NCI-H2029 treated with DMSO at 0.1 percent for 48 hours (cell line): Measurements from ENCODE around the gene NIPAL3.

Source experiments
- DNase-seq: peaks from one replicate; lab custom pipeline; 2025; lab: John Stamatoyannopoulos, UW

Gene NIPAL3

DNA sequence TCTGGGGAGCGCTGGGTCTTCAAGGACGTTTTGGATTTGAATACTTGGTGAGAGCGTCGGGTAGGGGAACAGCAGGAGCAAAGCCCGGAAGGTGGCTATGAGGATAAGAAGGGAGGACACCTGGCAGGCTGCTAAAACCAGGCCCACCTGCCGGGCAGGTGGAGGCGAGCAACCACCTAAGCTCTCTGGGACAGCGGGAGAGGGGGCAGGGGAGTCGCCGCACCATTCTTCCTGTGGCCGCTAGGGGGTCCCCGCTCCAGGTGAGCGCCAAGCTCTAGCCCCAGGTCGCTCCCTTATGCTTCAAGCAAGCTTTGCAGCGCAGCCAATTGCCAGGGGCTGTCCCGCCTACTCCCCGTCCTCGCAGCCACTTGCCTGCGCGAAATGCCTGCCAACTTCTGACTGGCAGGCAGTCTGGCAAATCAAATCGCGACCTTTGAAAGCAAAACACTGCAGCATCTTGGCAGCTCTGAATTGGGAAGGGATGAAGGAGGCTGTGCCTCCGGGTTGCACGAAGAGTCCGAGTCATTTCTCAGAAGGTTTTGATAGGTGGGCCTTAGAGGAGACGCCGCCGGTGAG, at the start of gene NIPAL3:
TSS of gene NIPAL3 (plus strand) at position 469 of the 576 bp plus-strand sequence. CDS start 3,746 bp downstream, outside the sequence.
- peak; percentile 98 for DNase-seq

DNA sequence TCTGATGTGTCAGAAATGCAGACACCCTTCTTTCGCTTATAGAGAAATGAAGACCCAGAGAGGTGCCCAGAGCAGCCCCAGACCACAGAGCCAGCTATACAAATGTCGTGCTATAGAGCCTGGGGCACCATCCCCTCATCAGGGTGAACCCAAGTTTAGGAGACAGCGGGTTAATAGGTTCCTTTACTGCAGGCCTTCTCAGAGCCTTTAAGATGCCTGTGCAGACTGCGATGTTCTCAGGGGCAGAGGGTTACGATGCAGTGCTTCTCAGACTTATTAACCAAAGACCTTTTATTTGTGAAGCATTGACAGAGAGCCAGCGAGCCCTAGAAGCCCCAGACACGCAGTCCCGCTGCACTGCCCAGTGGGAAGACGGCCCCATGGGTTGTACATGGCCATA, 48.9 kb upstream of the NIPAL3 start:
- DNase-seq: no peak

DNA sequence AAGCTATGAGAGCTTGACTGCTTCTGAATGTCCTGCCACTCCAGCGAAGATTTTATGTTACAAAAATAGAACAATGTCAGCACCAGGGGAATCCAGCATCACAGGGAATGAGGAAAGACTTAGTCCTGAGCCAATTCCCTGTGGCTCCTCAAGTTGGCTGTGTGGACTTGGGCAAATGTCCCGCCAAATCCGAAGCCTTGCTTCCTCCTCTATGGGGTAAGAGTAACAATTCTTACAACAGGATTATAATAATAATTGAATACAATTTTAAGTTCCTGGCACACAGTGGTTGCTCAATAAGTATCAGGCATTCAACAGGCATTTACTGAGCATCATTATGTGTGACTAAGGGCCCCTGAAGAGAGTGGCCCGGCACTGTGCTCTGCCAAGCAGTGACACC, 46.4 kb upstream of the NIPAL3 start:
- no peak for DNase-seq

DNA sequence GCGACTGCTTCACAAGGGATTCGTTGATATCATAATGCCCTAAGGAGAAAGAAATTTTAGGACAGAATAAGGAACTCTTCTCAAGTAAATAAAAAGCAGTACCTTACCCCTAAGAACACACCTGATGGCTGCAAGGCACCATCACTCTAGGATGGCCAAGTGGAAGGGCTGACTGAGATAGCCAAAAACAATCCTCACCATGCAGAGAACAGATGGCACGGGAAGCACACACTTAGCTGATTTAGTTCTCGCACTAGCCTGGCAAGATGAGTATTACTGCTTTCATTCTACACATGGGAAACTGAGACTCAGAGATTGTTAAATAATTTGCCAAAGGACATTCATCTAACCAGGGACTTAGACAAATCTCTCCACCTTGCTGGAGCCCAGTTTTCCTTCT, 45.8 kb upstream of the NIPAL3 start:
- DNase-seq: no peak

DNA sequence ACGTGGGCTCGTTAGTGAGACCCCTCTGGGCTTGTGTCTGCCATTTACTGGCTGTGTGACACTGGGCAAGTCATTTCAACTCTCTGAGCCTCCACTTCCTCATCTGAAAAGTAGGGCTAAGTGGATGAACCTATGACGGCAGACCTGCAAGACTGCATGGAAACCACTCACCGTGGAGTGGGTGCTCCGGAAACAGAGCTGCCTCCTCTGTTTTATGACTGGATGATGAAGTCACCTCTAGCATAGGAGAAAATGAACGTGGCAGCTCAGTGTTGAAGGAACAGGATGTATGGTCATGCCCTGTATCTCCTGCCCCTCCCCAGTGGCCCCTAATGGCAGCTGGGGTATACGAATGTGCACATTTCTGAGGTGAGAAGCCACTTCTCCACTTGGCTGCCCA, 42.6 kb upstream of the NIPAL3 start:
- DNase-seq: no peak

DNA sequence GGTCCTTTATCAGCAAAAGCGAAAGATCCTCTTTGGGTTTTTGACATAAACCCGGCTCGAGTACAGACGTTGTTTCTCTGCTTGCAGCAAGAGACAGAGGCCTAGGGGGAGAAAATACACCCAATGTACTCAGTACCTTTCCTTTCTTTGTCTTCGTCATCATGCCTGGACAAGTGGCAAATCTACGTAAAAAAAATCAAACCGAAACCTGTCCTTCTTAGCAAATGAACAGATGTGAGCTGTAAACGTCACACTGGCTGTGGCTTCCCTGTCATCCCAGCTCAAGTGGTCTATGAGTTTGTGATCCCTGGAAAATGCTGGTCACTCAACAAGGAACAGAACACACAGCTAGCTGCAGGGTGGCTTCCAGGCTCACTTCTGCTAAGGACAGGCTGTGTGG, 41.9 kb upstream of the NIPAL3 start:
- DNase-seq: no peak

DNA sequence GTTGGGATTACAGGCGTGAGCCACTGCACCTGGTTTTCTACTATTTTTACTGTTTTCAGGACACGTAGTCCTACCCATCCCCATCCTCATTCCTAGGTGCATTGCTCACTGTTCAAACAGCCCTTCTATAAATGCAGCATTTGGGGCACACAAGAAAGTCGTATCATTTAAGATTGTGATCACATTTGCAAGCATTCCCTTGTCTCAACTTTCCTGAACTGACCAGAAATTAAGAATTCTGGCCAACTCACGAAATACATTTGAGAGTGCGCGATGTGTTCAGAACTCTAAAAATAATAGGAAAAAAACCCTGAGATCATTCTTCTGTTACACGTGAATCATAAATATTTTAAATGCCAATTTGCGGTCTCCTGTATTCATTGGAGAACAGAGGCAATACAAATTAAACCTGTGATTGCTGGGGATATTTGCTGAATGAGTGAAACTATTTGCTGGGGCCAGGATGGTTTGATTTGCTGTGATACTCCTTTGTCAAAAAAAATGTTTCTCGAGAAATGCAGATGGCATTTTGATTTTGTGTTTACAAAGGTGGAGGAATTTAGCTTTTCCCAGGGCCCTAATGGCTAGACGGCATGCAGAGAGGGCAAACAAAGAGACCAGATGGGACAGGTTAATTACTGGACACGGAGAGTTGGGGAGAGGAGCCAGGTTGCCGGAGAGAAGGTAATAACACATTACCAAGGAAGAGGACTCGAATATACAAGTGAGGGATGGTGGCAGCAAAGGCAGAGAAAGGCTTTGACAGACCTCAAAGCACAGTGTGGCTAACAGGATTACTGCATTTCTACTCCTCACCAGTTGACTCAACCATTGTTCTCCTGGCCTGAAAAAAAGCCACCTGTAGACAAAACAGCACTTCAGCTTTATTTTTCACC, 40.5 kb upstream of the NIPAL3 start:
- no peak for DNase-seq

DNA sequence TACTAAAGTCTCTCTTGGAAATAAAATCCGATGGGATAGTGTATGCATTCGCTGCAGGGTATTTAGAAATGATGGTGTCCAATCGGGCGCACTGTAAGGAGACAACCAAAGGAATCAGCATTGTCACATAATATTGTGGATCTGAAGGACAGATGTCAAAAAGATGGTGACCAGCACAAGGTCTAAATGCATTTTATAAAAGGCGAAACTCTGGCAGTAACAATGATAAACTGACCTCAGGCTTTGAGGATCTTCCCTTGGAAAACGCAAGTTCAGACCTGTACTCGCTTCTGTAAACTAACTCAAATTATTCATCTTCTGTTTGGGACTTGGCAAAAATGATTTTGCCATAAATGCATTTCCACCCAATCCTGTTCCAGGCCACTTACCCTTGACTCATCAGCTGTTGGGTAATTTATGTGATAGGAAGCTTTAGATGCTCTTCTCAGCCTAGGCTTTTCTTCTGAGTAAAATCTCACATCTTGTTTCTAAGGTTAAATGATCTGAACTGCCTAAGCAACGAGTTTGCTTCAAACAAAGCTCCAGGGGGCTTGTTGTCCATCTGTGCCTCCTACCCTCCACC, 35.8 kb upstream of the NIPAL3 start:
- DNase-seq: no peak

DNA sequence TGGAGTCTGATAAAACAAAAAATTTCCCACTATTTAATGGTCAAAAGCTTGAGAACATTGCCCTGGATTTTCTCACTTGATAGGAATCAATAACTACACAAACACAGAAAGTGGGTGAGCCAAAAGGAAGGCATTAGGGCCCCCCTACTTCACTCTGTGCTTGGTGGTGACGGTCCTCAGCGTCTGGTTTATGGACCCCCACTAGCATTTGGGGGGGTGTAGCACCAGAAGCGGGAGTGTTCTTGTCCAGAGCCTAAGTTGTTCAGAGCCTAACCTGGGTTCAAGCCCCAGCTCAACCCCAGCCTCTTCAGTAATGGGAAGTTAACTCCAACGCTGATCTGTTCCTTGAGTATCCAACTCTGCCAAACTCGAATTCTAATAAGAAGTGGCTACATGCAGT, 35.1 kb upstream of the NIPAL3 start:
- no peak for DNase-seq

DNA sequence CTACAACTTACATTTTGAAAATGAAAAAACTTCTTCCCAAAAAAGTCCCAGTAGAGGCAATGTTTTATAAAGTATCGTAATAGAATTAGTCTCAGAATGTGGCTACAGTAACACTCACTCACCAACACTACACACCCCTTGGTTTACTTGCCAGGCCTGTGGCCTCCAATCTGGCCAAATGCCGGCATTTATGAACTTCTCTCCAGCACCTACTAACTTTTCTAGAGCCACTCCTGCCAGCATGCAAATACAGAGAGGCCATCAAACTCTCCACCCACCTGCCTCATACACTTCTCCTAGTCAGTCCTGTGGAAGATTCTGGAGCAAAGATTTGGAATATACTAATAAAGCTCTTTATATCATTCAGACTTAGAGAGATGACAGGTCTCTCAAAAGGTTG, 34.3 kb upstream of the NIPAL3 start:
- DNase-seq: no peak

DNA sequence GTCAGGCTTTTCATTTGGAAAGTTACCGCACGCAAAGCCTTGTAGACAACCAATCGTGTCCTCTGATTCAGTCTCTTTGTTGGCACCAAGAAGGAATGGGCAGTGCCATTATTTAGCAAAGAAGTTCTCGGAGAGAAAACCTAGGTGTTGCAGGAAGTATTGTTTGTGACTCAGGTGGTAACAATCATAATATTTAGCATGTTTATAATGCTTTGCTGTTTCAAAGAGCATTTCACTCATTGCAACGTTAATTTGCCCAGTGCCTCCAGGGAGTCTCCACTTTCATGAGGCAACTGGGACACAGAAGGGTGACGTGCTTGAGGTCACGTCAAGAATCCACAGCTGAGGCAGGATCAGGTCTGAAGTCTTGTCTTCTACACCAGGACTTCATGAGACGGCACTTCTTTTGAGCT, 33.4 kb upstream of the NIPAL3 start:
- DNase-seq: no peak

DNA sequence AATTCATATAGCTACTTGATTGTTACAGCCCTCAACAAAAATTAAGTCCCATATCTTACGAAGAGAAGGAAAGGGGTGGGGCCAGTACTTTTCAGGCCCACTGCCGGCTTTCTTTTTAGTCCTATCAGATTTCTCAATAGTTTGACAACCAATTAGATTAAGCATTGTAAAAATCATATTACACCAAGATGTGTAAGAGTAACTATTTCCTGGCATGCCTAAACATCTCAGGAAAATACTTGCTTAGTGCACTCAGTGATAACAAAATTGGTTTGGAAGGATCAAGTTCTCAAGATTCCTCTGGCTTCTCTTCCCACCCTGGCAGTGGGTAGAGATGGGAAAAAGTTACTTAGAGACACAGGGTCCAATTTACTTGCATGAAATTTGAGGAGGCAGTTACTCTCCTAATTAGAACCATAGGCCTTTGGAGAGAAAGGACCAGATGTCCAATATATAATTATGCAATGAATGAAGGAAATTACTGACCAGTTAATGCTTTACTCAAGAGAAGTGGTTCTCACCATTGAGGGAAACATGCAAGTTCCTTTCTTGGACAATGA, 32.1 kb upstream of the NIPAL3 start:
- DNase-seq: no peak

DNA sequence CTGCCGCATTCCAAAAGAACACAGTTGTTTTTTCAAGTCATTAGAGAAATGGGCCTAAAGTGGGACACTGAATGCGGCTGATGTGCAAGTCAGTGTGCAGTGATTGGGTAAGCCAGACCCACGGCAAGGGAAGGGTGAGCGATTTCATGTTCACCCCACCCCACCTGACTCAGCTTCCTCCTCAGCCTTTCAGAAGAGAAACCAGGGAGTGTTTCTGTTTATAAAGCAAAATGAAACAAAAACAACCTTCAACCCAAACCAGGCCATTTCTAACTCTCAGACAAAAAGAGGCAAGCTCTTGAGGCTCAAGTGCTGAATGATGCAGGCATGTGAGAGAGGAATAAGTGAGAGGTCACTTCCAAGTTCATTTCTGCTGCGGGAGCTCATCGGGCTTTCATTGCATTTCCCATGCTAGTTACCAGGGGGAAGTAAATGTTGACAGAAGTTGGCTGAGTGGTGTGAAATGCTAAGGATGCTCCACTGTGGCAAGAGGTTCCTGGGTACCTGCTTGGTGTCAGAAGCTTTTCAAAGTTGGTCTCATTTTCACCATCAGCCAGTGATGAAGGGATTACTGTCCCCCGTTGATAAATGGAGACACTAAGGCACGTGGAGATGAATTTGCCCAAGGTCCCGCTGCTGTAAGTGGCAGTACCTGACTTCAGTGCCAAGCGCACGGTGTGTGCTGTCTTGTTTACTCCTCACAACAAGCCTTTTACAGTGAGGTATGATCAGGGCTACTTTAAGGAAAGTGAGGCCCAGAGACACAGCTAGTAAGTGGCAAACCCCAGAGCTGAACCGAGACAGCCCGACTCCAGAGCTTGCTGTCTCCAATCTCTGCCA, 31.1 kb upstream of the NIPAL3 start:
- DNase-seq: no peak

DNA sequence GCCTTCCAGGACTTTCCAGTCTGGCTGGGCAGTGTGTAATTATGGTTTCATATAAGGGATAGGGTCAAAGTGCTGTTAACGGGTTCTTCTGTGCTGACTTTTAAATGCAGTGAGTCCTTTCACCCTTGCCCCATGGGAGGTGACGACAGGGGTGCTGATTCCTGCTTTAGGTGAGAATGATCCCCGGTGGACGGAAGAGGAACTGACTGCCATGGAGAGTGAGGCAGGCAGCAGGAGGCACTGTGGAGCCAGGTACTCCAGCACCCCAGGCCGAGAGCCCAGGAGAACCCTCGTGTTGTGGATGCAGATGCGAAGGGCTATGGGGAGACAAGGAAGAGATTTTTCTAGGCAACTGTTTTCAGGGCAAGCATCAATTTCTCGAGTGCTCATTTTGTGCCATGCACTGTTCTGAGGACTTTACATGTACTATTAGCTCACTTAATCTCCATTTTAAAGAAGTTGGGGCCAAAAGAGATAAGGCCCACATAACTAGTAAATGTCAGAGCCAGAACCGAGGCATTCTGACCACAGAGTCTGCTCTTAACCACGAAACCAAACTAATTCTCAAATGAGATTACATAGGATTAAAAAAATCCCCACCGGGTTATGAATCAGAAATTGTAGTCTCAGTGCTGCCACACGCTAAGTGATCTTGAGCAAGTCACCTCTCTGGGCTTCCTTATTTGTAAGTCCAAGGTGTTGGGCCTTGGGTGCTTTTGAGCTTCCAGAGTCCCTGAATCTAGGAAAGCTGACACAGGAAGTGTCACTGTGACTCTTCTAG, 30.3 kb upstream of the NIPAL3 start:
- no peak for DNase-seq

DNA sequence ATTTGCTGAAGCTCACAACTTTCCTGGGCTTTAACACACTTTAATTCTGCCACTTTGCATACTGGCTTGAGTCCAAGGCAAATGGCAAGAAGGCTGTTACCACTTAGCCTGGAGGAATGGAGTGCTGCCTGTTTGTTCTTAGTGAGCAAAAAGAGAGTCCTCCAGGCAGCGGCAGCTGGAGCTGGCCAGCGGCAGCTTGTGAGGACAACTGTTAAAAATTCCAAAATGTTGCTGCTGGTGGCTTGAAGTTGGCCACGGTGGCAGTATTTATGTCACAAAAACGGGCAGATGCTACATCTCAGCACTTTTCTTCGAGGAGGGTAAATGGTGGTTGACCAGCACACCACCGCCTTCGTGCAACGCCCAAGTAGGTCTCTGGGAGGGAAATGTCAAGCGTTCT, 29.4 kb upstream of the NIPAL3 start:
- peak; percentile 24 for DNase-seq

DNA sequence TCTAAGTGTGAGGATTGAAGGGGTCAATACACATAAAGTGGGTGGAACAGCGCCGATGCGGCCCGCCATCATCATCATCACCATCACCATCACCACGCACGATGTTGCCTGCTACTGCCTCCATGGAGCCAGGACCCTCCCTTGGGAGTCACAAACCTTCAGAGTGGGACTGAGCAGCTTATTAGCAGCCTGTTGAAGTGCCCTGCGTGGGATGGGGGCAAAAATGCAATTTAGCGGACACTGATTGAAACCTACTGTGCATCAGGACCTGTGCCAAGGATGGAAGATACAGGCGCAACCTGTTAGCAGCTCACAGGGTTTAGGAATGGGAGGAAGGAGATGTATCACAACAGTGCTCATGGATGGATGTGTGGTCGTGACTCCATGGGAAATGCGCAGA, 28.7 kb upstream of the NIPAL3 start:
- no peak for DNase-seq

DNA sequence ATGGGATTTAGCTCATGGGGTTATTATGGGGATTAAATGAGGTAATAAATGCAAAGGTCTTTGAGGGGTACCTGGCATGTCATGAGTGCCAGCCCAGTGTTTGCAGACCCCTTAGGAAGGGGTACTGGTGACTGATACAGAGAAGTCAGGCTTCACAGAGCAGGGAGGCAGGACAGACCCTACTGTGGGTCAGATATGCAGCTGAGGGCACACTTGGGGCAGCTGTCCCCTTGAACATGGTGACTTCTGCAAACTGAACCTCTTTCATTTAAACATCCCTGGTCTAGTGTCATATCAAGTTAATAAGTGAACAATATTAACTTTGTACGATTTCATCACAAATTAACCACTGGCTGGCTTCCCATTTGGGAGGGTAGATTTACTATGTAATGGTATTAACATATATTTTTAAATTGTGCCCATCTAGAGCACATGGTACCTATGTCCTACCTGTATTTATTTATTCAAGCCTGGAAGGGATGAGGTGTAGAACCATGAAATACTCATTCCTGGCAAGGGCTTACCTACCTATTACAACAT, 27.9 kb upstream of the NIPAL3 start:
- no peak for DNase-seq

DNA sequence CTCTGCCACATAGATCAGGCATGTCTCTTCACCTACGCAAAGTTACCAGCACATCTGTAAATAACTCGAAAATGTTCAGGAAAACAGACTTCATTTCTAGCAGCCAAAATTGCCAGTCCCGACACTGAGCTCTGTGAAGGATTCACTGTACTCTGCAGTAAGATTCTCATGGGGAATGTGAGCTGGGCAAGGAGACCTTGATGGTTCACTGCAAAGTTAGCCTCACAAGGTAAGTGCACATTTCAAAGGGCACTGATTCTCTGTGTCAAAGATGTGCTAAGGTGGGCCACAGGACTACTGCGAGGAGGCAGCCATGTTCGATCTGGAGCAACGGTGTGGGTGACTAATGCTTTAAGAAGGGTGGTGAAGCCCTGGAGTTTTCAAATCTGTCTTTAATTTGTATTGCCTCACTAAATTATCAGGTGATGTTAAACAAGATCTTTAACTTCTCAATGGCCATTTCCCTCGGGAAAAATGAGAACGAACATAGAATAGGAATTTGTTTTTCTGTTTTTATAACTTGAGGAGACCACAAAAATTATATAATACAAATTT, 27.2 kb upstream of the NIPAL3 start:
- no peak for DNase-seq

DNA sequence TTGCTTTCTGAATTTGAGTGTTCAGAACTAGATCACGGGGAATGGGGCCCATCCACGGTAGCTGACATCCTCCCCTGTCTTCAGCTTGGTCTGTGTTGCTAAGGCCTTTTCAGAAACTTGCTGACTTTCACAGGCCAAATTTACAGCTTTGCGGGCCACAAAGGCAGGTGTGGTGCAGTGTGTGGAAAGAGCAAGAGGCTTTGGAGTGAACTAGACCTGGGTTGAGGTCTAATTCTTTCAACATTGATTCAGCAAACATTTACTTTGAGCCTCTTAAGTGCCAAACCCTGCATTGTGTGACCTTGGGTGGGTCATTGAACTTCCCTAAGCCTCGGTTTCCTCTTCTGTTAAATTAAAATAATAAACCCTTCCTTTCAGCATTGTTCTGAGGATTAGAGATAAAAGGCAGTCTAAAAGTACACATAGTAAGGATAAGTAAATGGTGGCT, 26.3 kb upstream of the NIPAL3 start:
- no peak for DNase-seq

DNA sequence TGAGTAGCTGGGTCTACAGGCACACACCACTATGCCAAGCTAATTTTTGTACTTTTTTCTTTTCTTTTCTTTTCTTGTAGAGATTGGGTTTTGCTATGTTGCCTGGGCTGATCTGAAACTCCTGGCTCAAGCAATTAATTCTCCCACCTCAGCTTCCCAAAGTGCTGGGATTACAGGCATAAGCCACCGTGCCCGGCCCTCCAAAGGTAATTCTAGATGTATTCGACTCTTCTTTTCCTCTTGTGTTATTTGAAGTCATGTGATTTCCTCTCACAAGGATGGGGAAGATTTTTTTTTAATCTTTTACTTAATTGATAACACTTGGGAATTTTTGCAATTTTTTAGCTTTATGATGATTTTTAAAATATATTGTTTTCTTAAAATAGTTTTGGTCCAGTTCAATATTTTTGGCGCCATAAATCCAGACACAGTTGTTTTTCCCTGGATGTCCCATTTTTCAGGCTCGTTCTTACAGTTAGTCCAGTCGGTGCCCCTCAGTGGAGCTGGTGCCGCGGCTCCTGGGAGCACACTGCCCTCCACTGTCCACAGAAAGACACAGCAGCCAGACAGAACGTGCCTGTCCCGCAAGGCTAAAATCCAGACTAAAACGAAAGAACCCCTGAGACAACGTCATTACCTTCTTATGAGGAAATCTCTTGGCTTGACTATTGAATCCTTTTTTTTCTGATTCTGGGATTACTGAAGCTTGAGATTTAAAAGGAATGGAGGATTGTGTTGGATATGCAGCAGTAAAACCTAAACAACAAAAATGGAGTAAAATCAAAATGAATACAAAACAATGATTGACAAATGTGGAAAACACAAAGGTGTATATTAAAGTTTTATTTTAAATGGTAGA, 24.4 kb upstream of the NIPAL3 start:
- no peak for DNase-seq
